Fibroblast of peridontal ligament (primary cell): ENCODE results near the gene KHSRP.

Experiments used
- DNase-seq: peaks from one replicate; pipeline ENCODE4 v3.0.0-alpha.2; 2010; ENCODE audit errors: extremely low read depth

Gene KHSRP

GRCh38 chr19:6392221-6393073 lies 32.2 kb downstream of the KHSRP start:
- DNase-seq: no peak

DNA sequence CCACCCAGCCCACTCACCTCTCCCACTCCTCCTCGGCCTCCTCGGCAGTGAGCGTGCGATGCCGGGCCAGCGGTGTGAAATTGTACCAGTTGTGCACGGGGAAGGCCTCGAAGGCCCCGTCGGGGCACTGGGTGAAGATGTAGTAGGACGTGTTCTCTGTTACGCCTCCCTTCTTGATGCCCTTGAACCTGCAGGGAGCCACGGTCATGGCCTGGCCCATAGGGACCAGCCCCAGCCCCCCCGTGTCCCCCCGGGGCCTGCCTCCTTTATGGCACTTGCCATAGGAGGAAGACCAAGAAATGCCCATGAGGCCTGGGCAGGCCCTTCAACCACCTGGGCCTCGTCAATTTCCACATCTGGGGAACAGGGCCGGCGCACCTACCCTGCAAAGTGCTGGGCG lies 37.2 kb downstream of the KHSRP start:
- DNase-seq: no peak

DNA sequence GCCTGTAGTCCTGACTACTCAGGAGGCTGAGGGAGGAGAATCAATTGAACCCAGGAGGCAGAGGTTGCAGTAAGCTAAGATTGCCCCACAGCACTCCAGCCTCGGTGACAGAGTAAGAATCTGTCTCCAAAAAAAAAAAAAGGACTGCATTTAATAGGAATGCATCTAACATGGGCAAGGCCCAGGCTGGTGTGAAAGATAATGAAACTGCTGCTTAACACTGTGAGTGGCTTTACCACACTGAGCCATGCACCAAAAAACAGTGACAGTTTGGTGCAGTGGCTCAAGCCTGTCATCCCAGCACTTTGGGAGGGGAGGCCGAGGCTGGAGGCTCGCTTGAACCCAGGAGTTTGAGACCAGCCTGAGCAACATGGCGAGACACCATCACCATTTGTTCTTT lies 40.2 kb downstream of the KHSRP start:
- no peak for DNase-seq

DNA sequence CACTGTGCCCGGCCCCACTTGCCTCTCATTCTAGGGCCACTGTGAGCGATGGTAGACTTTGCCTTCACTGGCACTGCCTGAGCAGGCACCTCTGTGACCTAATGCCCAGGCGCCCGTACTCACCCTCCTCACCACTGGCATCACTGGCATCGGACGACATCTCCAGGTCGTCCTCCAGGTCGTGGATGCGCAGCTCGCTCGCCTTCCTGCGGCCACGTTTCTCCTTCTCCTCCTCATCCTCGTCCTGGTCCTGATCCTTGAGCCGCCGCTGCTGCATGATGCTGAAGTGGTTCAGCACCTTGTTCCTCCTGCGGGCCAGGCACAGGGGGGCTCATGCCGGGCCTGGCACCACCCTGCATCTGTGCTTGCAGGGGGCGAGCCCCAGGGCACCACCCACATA lies 41.4 kb downstream of the KHSRP start:
- no peak for DNase-seq

DNA sequence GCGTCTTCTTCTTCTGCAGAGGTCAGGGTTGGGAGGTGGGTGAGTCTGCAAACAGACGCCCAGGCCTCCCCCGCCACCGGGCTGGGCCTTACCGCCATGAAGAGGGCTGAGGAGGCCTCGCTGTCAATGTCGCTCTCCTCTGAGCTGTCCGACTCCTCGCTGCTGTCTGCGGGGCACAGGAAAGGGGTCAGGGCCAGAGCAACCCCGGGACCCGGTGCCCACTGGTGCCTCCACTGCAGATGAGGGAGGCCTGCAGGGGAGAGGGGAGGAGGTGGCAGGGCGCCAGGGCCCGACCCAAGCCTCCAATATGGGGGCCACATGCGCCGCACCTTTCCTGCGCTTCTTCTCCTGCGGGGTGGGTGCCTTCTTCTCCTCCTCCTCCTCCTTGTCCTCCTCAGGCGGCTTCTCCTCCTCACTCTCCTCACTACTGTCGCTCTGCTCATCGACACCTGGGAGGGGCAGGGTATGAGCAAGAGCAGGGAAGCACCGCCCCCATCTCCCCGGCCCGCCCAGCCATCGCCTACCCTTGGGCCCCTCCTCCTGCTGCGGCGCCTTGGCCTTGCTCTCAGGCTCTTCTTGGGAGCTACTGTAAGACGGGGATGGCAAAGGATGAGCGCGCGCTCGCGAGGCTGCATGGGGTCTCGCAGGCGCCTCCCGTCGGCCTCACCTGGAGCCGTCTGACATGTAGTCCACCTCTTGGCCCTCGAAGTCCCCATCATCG lies 43.4 kb downstream of the KHSRP start:
- DNase-seq: no peak

DNA sequence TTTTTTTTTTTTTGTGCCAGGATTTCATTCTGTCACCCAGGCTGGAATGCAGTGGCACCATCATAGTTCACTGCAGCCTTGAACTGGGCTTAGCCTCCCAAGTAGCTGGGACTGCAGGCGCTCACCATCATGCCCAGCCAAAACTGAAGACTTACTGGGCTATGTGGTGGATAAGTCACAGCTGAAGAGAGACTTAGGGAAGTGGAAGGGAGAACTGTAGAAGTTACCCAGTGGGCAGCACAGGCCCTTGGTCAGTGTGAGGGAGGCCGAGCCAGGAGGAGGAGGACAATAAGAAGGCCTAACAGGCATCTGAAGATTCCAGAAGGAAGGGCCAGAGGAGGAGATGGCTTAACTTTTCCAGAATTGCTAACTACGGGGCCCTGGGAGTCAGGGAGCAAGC lies 44.9 kb downstream of the KHSRP start:
- DNase-seq: no peak

DNA sequence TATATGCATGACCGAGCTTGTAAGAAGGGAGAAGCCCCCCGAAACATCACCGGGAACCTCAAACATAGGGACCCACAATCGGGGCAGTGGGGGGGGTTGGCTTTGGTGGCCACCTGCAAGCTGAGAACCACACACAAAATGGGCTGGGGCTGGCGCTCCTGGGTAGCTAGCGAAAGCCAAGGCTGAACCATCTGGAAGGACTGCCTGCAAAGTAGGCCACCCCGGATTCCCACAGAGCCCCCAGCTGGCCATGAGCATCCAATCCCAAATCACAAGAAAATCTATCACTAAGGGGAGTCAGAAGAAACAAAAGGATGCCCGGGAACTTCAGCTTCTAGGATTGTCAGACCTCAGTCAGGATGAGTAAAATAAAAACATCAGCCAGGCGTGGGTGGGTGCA lies 46.1 kb downstream of the KHSRP start:
- no peak for DNase-seq

DNA sequence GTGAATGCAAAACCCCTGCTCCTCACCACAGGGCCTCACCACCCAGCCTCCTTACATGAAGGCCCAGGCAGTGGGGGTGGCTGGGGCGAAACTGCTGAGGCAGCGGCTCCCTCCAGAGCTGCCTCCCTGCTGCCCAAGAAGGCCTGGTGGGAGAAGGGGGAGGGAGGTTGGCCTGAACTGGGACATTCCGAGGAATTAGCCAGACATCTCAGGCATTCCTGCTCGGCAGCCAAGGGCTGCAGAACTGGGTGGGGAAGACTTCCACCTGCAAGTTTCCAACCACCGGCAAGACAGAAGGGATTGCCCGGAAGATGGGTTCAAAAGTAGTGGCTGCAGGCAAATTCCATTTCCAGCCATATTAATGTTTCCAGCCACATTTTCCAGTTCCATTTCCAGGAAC lies 46.6 kb downstream of the KHSRP start:
- DNase-seq: peak; percentile 40

GRCh38 chr19:6376512-6377190 lies 48.0 kb downstream of the KHSRP start:
- DNase-seq: peak; percentile 53

DNA sequence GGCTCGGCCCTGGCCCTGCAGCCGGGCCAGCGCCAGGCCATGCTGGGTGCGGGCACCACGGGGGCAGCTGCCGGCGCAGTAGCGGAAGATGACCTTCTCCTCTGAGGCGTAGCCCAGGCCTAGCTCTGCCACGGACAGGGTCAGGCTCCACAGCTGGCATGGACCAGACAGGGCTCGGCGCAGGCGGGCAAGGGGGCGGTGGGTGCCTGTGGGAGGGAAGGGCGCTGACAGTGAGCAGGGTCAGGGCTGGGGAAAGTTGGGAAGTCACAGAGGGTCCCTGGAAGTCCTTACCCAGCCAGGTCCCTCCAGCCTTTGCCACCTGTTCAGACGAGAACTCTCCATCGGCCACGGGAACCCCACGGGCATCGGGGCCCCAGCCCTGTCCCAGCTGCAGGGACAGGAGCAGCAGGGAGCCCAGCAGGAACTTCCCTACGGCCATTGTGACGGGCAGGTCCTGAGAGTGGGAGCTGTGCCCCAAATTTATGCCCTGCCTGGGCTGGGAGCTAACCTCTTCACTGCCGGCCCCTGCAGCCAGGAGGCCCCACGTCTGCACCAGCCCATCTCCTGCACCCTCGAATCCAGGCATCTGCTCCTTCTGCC lies 49.1 kb downstream of the KHSRP start, which contains the start of gene PSPN:
Gene PSPN, minus strand, starts transcription at position 523 of the 600 bp plus-strand sequence. Its CDS starts 84 bp downstream, at position 439.
- DNase-seq: no peak

GRCh38 chr19:6374711-6375410 lies 49.8 kb downstream of the KHSRP start:
- DNase-seq: no peak

- no peak for DNase-seq
Measured at GRCh38 chr19:6374161-6374709, 50.4 kb downstream of the KHSRP start.

DNA sequence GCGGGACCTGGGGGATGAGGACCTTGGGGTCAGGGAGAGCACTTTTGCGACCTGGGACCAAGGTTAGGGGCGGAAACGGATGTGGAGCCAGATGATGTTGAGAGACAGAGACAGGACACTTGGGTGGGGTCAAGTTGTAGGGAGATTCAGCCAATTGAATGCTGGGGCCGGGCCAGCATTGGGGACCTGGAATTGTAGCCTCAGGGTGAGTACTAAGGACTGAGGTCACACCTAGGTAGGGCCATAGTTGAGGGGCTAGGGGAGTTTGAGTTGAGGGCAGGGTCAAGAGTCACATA lies 50.9 kb downstream of the KHSRP start:
- DNase-seq: no peak

- peak; percentile 96 for DNase-seq
Measured at GRCh38 chr19:6373096-6373812, 51.4 kb downstream of the KHSRP start.

DNA sequence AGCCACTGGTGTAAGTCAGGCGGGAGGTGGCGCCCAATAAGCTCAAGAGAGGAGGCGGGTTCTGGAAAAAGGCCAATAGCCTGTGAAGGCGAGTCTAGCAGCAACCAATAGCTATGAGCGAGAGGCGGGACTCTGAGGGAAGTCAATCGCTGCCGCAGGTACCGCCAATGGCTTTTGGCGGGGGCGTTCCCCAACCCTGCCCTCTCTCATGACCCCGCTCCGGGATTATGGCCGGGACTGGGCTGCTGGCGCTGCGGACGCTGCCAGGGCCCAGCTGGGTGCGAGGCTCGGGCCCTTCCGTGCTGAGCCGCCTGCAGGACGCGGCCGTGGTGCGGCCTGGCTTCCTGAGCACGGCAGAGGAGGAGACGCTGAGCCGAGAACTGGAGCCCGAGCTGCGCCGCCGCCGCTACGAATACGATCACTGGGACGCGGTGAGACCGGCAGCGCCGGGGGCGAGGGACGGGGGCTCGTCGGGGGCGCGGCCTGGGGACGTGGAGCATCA lies 52.0 kb downstream of the KHSRP start, which contains the start of gene ALKBH7:
Gene ALKBH7, plus strand, starts transcription at position 201 of the 502 bp plus-strand sequence. Its CDS starts 27 bp downstream, at position 228.
- peak; percentile 100 for DNase-seq

DNA sequence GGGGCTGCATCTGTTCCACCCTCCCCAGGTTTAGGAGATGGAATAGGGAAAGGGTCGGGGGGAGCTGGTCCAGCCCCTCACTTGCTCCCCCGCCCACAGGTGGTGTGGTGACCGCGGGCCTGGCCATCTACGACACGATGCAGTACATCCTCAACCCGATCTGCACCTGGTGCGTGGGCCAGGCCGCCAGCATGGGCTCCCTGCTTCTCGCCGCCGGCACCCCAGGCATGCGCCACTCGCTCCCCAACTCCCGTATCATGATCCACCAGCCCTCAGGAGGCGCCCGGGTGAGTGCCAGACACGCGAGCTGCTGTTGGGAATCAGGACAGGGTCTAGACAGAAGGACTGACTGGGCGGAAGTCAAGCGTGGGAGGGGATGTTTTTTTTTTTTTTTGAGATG lies 60.3 kb downstream of the KHSRP start:
- DNase-seq: no peak
